Motor neuron (in vitro differentiated cells): Measurements from ENCODE around the gene HIVEP2. TPM values are rescaled to one million over a fixed set of nuclear protein-coding genes. Genes with fewer than 3 reads are reported as not detected.
A peak's percentile ranks its signal among the peaks of the same experiment; 100 is the strongest.

ENCODE experiments used
- ATAC-seq, 8 experiments: fragments of 200-7000 bp; cut with Tn5 transposase; replicated peaks in 6 of 8; 2 replicates each; pipeline ENCODE4 v1.8.0; 2021; ENCODE audit warnings: mild to moderate bottlenecking in 8 of 8, moderate library complexity in 8 of 8
- H3K27ac ChIP-seq, 2 donors: fragments of 250-450 bp; sonication (Bioruptor Pico); 2 replicates each; pipeline ENCODE4 v1.9.0; 2021; ENCODE audit warnings: antibody characterized with exemption in 2 of 2, mild to moderate bottlenecking in 2 of 2, moderate library complexity in 1 of 2
- H3K4me1 ChIP-seq, 2 donors: fragments of 250-450 bp; sonication (Bioruptor Pico); replicated peaks in 1 of 2; 2 replicates each; pipeline ENCODE4 v1.6.1; 2021; ENCODE audit warnings: antibody characterized with exemption in 2 of 2, mild to moderate bottlenecking in 2 of 2, moderate library complexity in 1 of 2
- H3K4me3 ChIP-seq, 5 donors: fragments of 250-450 bp; sonication (Bioruptor Pico); 2 replicates each; pipeline ENCODE4 v1.9.0; 2021; ENCODE audit warnings: antibody characterized with exemption in 5 of 5, mild to moderate bottlenecking in 5 of 5, moderate library complexity in 4 of 5
- WGBS, 10 experiments: fragments of 450-650 bp; shearing (Covaris generic); methylation state at CpG; one replicate each; pipeline ENCODE4 v1.0.0; 2022; 5-methylcytosine and 5-hydroxymethylcytosine counted together
- in situ Hi-C, 9 experiments: fragments of 400-800 bp; cut with MboI; loops; one replicate each; pipeline ENCODE4 v1.15.0; 2021; ENCODE audit warnings: low sequenced_read_pairs in 9 of 9, low pct_unique_long_range_greater_than_20kb in 2 of 9; ENCODE audit not compliant: unreplicated experiment in 9 of 9
- total RNA-seq, 8 experiments: library from RNA; unstranded; fragments of 300-600 nt; gene quantifications; 2 replicates each; pipeline versions ENCODE4 v1.2.3 to v1.2.4, GENCODE V29; 2022

HIVEP2 gene
- total RNA-seq, 8 experiments from 2014 or later = 10.3 to 37.7 (median 13.5) TPM

- Histone ChIP-seq H3K4me3 (no peak overlapping the region), H3K4me1 (peaks cover 9 to 14% of the 10 kb centered on the region in 2 donors), H3K27ac (no peak overlapping the region)
- WGBS, 10 experiments = 84 to 100% (median 93%) methylated on average over 1 to 2 of the region's 2 CpGs; no CpG with 5 or more reads in 6 of the 10 experiments
- ATAC-seq = no peak
- in situ Hi-C loops = no loop called here
Observed at GRCh38 chr6:142803495-142804058, 141.4 kb downstream of the HIVEP2 start.

GRCh38 chr6:142803032-142803431 lies 141.9 kb downstream of the HIVEP2 start:
- in situ Hi-C loops = no loop called here

GRCh38 chr6:142802124-142802523 lies 142.9 kb downstream of the HIVEP2 start:
- in situ Hi-C loops = no loop called here
- H3K27ac ChIP-seq = no peak overlapping the region
- 0 to 100% (median 58%) methylated on average over 1 of the region's 1 CpG; no CpG with 5 or more reads in 3 of the 10 experiments for WGBS, 10 experiments
- peaks cover 14 to 17% of the 10 kb centered on the region in 2 donors for H3K4me1 ChIP-seq
- H3K4me3 ChIP-seq = no peak overlapping the region
- ATAC-seq = peak; percentile 35 to 100 (median 80)

More at GRCh38 chr6:142803032-142803431, 141.9 kb downstream of the HIVEP2 start:
- ATAC-seq = no peak
- no peak overlapping the region for H3K4me3 ChIP-seq
- peaks cover 12 to 17% of the 10 kb centered on the region in 2 donors for H3K4me1 ChIP-seq
- no peak overlapping the region for H3K27ac ChIP-seq

GRCh38 chr6:142800240-142800639 lies 144.7 kb downstream of the HIVEP2 start:
- Histone ChIP-seq H3K4me1 (peaks cover 14 to 17% of the 10 kb centered on the region in 2 donors), H3K4me3 (no peak overlapping the region), H3K27ac (no peak overlapping the region)
- in situ Hi-C loops = no loop called here
- ATAC-seq = no peak

GRCh38 chr6:142799639-142800038 lies 145.3 kb downstream of the HIVEP2 start:
- in situ Hi-C loops = no loop called here
- WGBS, 10 experiments = 43 to 100% (median 75%) methylated on average over 1 of the region's 1 CpG; no CpG with 5 or more reads in 5 of the 10 experiments
- peaks cover 14 to 17% of the 10 kb centered on the region in 2 donors for H3K4me1 ChIP-seq
- peak in 2 of 8 experiments; percentile 64 to 65 for ATAC-seq
- no peak overlapping the region for H3K27ac ChIP-seq
- no peak overlapping the region for H3K4me3 ChIP-seq

- H3K27ac ChIP-seq = no peak overlapping the region
- in situ Hi-C loops = no loop called here
- peaks cover 12 to 17% of the 10 kb centered on the region in 2 donors for H3K4me1 ChIP-seq
- no peak for ATAC-seq
- WGBS, 10 experiments = 92 to 100% (median 100%) methylated on average over 1 of the region's 1 CpG; no CpG with 5 or more reads in 3 of the 10 experiments
- no peak overlapping the region for H3K4me3 ChIP-seq
Observed at GRCh38 chr6:142797159-142797558, 147.8 kb downstream of the HIVEP2 start.

- WGBS, 10 experiments = 81 to 100% (median 90%) methylated on average over 1 to 4 of the region's 5 CpGs; no CpG with 5 or more reads in 3 of the 10 experiments
- H3K4me1 ChIP-seq = peaks cover 12 to 17% of the 10 kb centered on the region in 2 donors
- in situ Hi-C loops = no loop called here
- ATAC-seq = peak in 2 of 8 experiments; percentile 14 to 39
- H3K4me3 ChIP-seq = no peak overlapping the region
- no peak overlapping the region for H3K27ac ChIP-seq
Observed at GRCh38 chr6:142796571-142796970, 148.4 kb downstream of the HIVEP2 start.

- 87 to 100% (median 97%) methylated on average over 1 to 4 of the region's 4 CpGs; no CpG with 5 or more reads in 1 of the 10 experiments for WGBS, 10 experiments
- in situ Hi-C loops = no loop called here
- no peak for ATAC-seq
- H3K4me1 ChIP-seq = peaks cover 12 to 17% of the 10 kb centered on the region in 2 donors
- H3K4me3 ChIP-seq = no peak overlapping the region
- no peak overlapping the region for H3K27ac ChIP-seq
Observed at GRCh38 chr6:142796024-142796423, 149.0 kb downstream of the HIVEP2 start.

- ATAC-seq = no peak
- Histone ChIP-seq H3K4me1 (peaks cover 3 to 6% of the 10 kb centered on the region in 2 donors), H3K27ac (no peak overlapping the region), H3K4me3 (no peak overlapping the region)
- in situ Hi-C loops = no loop called here
- WGBS, 10 experiments = 0 to 100% (median 63%) methylated on average over 1 to 3 of the region's 3 CpGs; no CpG with 5 or more reads in 1 of the 10 experiments
Observed at GRCh38 chr6:142794424-142794823, 150.6 kb downstream of the HIVEP2 start.

- H3K27ac ChIP-seq = no peak overlapping the region
- in situ Hi-C loops = no loop called here
- ATAC-seq = no peak
- no peaks in the 10 kb centered on the region for H3K4me1 ChIP-seq
- 27 to 100% (median 89%) methylated on average over 1 of the region's 1 CpG for WGBS, 10 experiments
- H3K4me3 ChIP-seq = no peak overlapping the region
Observed at GRCh38 chr6:142790257-142790656, 154.7 kb downstream of the HIVEP2 start.

- 80 to 100% (median 100%) methylated on average over 1 to 2 of the region's 2 CpGs; no CpG with 5 or more reads in 2 of the 10 experiments for WGBS, 10 experiments
- H3K27ac ChIP-seq = no peak overlapping the region
- no peak overlapping the region for H3K4me3 ChIP-seq
- in situ Hi-C loops = no loop called here
- no peak for ATAC-seq
- no peaks in the 10 kb centered on the region for H3K4me1 ChIP-seq
Observed at GRCh38 chr6:142787422-142787821, 157.6 kb downstream of the HIVEP2 start.

GRCh38 chr6:142786476-142786875 lies 158.5 kb downstream of the HIVEP2 start:
- ATAC-seq = no peak
- Histone ChIP-seq H3K27ac (no peak overlapping the region), H3K4me3 (no peak overlapping the region), H3K4me1 (no peaks in the 10 kb centered on the region)
- in situ Hi-C loops = no loop called here

GRCh38 chr6:142784344-142784743 lies 160.6 kb downstream of the HIVEP2 start:
- Histone ChIP-seq H3K4me1 (no peaks in the 10 kb centered on the region), H3K27ac (no peak overlapping the region), H3K4me3 (no peak overlapping the region)
- in situ Hi-C loops = no loop called here
- 77 to 100% (median 86%) methylated on average over 1 to 3 of the region's 3 CpGs; no CpG with 5 or more reads in 1 of the 10 experiments for WGBS, 10 experiments
- ATAC-seq = no peak

- Histone ChIP-seq H3K4me3 (no peak overlapping the region), H3K4me1 (no peaks in the 10 kb centered on the region), H3K27ac (no peak overlapping the region)
- ATAC-seq = peak in 1 of 8 experiments; percentile 76
- 0 to 95% (median 71%) methylated on average over 1 to 2 of the region's 2 CpGs; no CpG with 5 or more reads in 1 of the 10 experiments for WGBS, 10 experiments
- in situ Hi-C loops = no loop called here
Observed at GRCh38 chr6:142783499-142783898, 161.5 kb downstream of the HIVEP2 start.
